Measurements from ENCODE around the gene SPON1. TPM values are rescaled to one million over a fixed set of nuclear protein-coding genes. Genes with fewer than 3 reads are reported as not detected.

The SPON1 gene
- polyA plus RNA-seq, 2 of the 4 experiments (the other 2 are of a cell fraction) = not detected

GRCh38 chr11:14101388-14101787, 138.9 kb downstream of the SPON1 start:
- Histone ChIP-seq H3K4me1 (no peaks in the 10 kb centered on the region), H3K4me3 (no peak overlapping the region), H3K27ac (no peak overlapping the region), H3K9me3 (no peaks in the 10 kb centered on the region), H3K4me2 (no peak overlapping the region)
- no peak for DNase-seq (ENCODE audit: low read depth in 1 of 2, low spot score in 1 of 2)
- no peak for TF ChIP-seq RCOR1 (IDR thresholded peaks at IDR 0.05; ENCODE audit: low read depth, low read length)
- TF ChIP-seq HOXB5 (CRISPR knock-in tag; IDR thresholded peaks at IDR 0.05) = no peak
- TF ChIP-seq REST (IDR thresholded peaks at IDR 0.05) = no peak
- no peak for TF ChIP-seq USF2 (IDR thresholded peaks at IDR 0.05)
- no peak for TF ChIP-seq PHF8 (IDR thresholded peaks at IDR 0.05; ENCODE audit: borderline replicate concordance, low read depth)
- TF ChIP-seq FOXS1 (CRISPR knock-in tag; IDR thresholded peaks at IDR 0.05) = no peak
- no peak for TF ChIP-seq FOSL2 (IDR thresholded peaks at IDR 0.05)
- TF ChIP-seq FOSL2 (CRISPR knock-in tag; IDR thresholded peaks at IDR 0.05) = no peak
- no peak for TF ChIP-seq CBX8 (IDR thresholded peaks at IDR 0.05)
- TF ChIP-seq TP53 (CRISPR knock-in tag; IDR thresholded peaks at IDR 0.05) = no peak
- TF ChIP-seq MAX (IDR thresholded peaks at IDR 0.05) = no peak
- no peak for TF ChIP-seq EHMT2 (IDR thresholded peaks at IDR 0.05; ENCODE audit: low read depth)
- TF ChIP-seq CHD2 (IDR thresholded peaks at IDR 0.05; ENCODE audit: low read length, partially characterized antibody) = no peak
- TF ChIP-seq POLR2A (IDR thresholded peaks at IDR 0.05; ENCODE audit: low read length) = no peak
- no peak for TF ChIP-seq MYC (IDR thresholded peaks at IDR 0.05; ENCODE audit: borderline replicate concordance, low read length)
- TF ChIP-seq EHF (CRISPR knock-in tag; IDR thresholded peaks at IDR 0.05) = no peak
- TF ChIP-seq NFE2L2 (conservative IDR thresholded peaks at IDR 0.05; ENCODE audit: low read length) = no peak
- no peak for TF ChIP-seq JUNB (IDR thresholded peaks at IDR 0.05)
- TF ChIP-seq BHLHE40 (IDR thresholded peaks at IDR 0.05; ENCODE audit: low read depth, low read length) = no peak
- no peak for TF ChIP-seq CHD4 (IDR thresholded peaks at IDR 0.05; ENCODE audit: borderline replicate concordance)
- TF ChIP-seq ESRRA (IDR thresholded peaks at IDR 0.05; ENCODE audit: borderline replicate concordance, low read length) = no peak
- FAIRE-seq = no peak
- CTCF ChIA-PET = no interaction called here
- no peak for ATAC-seq
- POLR2A ChIA-PET = no interaction called here

- Histone ChIP-seq H3K9me3 (no peaks in the 10 kb centered on the region), H3K4me3 (no peak overlapping the region), H3K4me1 (no peaks in the 10 kb centered on the region), H3K27ac (no peak overlapping the region), H3K4me2 (no peak overlapping the region)
- DNase-seq (ENCODE audit: low read depth in 1 of 2, low spot score in 1 of 2) = no peak
- no peak for ATAC-seq
- FAIRE-seq = no peak
- TF ChIP-seq EHF (CRISPR knock-in tag; IDR thresholded peaks at IDR 0.05) (no peak), HMGXB4 (CRISPR knock-in tag; IDR thresholded peaks at IDR 0.05; ENCODE audit: borderline replicate concordance) (no peak), BCL3 (IDR thresholded peaks at IDR 0.05) (no peak), TFCP2L1 (CRISPR knock-in tag; IDR thresholded peaks at IDR 0.05) (no peak), SREBF2 (IDR thresholded peaks at IDR 0.05) (no peak), HES2 (IDR thresholded peaks at IDR 0.05) (no peak)
- CTCF ChIA-PET = interaction anchor here (0.7 kb wide), 1 partner anchor 10 kb away, joined by 3 read pairs; no protein-coding TSS in a partner anchor
- POLR2A ChIA-PET = no interaction called here
- 72% methylated on average over 4 of the region's 4 CpGs for WGBS (ENCODE audit: missing lambda C conversion rate)
Observed at GRCh38 chr11:14102766-14103165, 140.2 kb downstream of the SPON1 start.

Data from A549 (cell line).